GM21576 (cell line): ENCODE data around the gene B4GALNT3.

Experiments
- ATAC-seq: cut with Tn5 transposase; IDR thresholded peaks from one replicate; pipeline ENCODE4 v1.9.1; 2021; ENCODE audit warnings: mild to moderate bottlenecking, moderate library complexity; ENCODE audit not compliant: unreplicated experiment

B4GALNT3 gene

GRCh38 chr12:554001-554285, 94.2 kb downstream of the B4GALNT3 start:
- no peak for ATAC-seq

DNA sequence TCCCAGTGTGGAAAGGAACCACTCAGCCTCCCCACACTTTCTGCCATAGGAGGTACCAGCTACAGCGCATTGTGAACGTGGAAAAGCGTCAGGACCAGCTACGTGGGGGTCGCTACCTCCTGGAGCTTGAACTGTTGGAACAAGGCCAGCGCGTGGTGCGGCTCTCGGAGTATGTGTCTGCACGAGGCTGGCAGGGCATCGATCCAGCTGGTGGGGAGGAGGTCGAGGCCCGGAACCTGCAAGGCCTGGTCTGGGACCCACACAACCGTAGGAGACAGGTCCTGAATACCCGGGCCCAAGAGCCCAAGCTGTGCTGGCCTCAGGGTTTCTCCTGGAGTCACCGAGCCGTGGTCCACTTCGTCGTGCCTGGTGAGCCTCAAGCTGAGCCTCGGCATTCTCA, 96.8 kb downstream of the B4GALNT3 start:
- ATAC-seq: no peak

- no peak for ATAC-seq
These were observed 98.8 kb downstream of the B4GALNT3 start for GRCh38 chr12:558580-558979.

DNA sequence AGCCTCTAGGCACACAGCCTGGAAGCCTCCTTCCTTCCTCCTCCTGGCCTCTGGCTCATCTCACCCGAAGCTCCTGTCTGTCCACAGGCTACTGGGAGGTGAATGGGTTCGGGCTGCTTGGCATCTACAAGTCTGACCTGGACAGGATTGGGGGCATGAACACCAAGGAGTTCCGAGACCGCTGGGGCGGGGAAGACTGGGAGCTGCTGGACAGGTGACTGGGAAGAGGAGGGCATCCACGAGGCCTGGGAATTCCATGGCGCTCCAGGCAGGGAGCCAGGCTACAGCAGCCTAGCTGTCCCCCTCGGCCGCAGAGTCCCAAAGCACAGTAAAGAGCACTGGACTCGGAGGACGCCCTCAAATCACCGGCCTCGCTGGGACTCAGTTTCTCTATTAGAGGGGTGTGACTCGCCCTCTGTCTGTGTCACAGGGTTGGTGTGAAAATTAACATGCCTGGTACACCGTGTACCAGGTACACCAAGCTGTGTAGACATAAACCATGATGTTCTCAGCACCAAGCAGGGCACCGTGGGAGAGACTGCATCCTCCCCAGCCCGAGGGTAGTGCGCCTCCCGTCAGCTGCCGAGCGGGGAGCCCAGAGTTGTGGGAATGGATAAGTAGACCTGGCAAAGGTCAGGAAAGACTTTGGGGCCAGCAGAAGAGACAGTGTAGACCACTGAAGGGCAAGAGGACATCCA, 99.6 kb downstream of the B4GALNT3 start:
- no peak for ATAC-seq

GRCh38 chr12:559906-560455, 100.2 kb downstream of the B4GALNT3 start:
- ATAC-seq: no peak

DNA sequence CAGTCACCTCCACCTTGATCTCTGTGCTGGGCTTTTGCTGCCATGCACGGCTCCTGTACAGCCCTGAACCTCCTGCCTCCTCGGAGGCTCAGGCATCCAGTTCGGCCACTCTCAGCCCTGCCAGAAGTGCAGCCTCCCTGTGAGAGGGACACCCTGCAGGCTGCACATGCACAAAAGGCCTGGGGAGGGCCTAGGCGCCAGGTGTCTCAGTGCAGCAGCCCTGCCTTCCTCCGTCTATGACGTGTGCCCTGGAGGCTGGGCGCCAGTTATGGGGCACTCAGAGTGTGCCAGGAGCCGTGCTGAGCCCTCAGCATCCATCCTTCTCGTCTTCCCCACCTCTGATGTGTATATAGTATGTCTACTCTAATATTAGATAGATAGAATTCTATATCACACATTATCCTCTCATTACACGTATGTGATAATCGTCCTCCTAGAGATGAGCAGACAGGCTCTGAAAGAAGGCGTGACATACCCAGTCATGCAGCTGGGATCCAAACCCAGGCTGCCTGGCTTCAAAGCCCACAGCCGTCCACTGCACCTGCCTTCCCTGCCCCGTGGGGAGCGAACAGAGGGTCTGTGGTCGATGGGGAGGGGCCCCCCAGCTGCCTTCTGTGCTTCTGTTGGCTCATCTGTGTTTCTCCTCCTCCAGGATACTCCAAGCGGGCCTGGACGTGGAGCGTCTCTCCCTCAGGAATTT, 101.1 kb downstream of the B4GALNT3 start:
- no peak for ATAC-seq

DNA sequence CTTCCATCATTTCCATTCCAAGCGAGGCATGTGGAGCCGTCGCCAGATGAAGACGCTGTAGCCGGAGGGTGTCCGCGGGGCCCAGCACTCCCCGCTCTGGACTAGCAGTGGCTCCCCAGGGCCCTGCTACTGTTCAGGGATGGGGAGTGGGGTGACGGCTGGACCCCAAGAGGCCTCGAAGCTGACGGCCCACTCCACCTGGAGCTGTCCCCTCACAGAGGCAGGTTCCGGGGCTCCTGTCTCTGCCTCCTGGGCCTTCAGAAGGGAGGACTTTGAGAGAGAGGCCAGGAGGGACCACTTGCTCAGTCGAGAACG, 101.6 kb downstream of the B4GALNT3 start:
- ATAC-seq: no peak

GRCh38 chr12:561908-562593, 102.3 kb downstream of the B4GALNT3 start:
- ATAC-seq: no peak

DNA sequence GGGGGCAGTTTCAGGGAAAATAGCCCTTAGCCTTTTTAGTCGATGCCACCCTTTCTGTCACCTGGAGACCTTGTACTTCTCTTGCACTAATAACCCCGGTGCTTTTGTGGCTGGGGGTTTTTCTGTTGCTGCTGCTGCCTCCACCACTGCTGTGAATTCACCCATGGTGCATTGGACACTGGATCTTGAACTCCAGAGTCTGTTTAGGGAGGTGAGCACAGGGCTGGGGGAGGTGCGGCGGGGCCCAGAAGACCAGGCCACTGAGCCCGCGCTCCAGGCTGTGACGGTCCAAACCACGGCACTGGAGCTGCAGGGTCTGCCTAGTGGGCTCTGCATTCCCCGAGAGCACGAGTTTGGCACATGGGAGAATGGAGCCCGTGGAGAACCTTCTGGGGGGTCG, 102.9 kb downstream of the B4GALNT3 start:
- ATAC-seq: no peak

DNA sequence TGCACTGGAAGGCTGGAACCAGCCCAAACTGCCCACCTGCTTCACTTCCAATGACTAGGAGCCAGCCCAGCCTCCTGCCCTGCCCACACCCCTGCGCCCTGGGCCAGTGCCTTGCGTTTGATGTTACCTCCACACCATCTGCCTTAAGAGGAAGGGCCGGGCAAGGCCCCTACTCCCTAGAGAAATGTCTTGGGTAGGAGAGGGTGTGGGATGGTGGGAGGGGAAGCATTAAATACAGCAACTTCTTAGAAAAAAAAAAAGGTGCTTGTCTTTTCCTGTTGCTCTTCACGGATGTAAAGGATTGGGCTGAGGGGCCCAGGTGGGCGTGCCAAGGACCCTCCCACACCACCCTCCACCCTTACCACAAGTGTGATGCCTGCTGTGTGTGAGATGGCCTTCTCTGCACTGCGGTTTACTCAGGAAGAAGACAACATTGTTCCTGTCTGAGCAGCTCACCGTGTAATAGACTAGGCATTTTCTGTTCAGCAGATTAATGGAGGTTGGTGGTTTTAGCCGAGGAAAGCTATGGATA, 103.6 kb downstream of the B4GALNT3 start:
- no peak for ATAC-seq

DNA sequence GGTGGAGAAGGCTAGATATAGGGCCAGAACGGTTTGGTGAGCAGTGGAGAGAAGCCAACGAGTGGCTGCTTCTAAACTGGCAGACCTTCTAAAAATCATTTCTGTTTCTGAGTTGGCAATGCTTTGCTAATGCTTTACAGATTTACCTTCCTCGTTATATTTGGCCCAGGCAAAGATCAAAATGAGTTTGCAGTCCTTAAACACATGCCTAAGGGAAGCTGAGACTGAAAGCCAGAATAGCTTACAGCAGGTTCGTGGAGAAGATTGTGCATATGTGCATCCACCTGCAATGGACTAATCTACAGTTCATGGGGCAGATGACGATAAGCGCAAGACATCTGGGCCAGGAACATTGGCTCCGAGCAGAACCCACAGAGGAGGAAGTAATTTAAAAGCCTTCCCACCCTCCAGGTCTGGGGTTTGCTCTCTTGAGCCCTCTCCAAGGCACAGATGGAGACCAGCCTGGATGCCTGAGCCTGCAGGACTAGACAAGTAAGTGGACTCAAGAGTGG, 104.1 kb downstream of the B4GALNT3 start:
- ATAC-seq: no peak

GRCh38 chr12:565161-565560, 105.4 kb downstream of the B4GALNT3 start:
- ATAC-seq: no peak

DNA sequence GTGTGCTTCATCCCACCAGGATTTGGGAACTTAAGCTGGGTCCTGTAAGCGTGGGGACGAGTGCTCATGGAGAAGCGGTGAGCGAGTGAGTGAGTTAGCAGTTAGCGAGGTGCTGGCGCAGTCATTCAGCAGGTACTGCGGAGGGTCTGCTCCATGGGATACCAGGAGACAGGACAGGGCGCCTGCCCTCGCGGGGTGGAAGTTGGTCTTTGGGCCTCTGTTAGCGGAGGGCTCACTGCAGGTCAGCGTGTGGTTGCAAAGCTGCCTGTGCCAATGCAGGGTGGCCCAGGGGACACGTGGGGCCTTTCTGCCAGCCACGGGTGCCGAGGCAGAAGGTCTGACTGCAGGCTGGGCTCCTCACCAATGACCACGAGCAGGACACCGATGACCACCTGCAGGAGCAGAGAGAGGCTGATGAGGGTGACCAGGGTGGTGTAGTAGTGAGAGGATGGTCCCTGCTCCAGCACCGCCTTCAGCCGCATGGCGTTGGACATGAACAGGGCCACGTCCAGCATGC, 105.9 kb downstream of the B4GALNT3 start:
- no peak for ATAC-seq

GRCh38 chr12:568486-568885, 108.7 kb downstream of the B4GALNT3 start:
- no peak for ATAC-seq

DNA sequence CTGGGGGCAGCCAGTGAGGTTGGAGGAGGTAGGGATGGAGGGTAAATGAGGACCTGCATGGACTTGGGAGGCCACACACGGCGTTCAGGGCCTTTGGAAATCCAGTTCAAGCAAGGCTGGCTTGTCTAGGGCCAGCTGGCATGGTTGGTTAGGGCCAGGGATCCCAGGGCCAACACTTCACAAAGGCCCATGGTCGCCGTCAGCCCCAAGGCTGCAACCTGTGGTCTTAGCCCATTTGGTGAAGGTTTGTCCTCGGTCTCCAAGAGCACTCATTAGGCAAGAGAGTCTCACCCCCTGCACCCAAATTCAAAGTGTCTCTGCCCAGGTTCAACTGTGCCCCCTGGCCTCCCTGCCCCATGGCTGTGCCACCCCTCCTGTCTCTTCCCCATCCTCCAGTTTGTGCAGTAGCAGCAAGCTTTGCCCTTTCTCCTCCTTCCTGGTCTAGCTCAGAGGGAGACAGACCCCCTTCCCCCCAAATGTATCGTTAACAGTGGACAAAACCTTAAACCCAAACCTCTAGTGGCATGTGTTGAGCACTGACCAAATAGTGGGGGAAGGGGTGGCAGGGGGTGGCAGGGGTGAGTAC, 109.4 kb downstream of the B4GALNT3 start:
- no peak for ATAC-seq

- ATAC-seq: peak; percentile 70
These were observed 110.2 kb downstream of the B4GALNT3 start for GRCh38 chr12:569803-570434.

DNA sequence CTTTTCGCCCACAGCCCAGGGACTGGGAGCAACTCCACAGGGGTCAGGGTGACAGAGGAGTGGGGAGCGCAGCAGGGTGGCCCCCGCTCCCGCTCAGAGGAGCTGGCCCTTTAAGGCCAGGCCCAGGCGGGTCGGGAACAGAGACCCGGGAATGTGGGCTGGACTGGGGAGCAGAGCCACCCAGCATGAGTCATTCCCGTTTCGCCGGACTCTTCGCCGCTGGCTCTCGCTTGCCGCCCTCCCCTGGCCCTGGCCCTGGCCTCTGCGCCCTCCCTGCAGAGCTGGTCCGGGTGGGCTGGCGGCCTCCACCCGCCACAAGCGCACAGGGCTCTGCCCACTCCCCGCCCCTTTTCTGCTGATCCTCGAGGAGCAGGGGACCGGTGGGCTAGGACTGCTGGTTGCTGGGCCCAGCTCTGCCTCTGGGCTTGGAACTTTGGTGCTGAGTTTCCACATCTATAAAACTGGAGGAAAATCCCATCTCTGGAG, 110.7 kb downstream of the B4GALNT3 start:
- no peak for ATAC-seq

- ATAC-seq: no peak
These were observed 111.4 kb downstream of the B4GALNT3 start for GRCh38 chr12:570921-571794.

GRCh38 chr12:571795-572531, 112.2 kb downstream of the B4GALNT3 start:
- ATAC-seq: no peak
